HG03064 (cell line): ENCODE results near the gene AFMID.
"Not testable (repeated sequence)": the region's sequence is repeated elsewhere in the genome, so short reads cannot be mapped to it uniquely, and the experiment has no call there.

ENCODE experiments used
- ATAC-seq: cut with Tn5 transposase; IDR thresholded peaks from one replicate; pipeline ENCODE4 v1.9.1; 2021; ENCODE audit warnings: low read depth; ENCODE audit not compliant: unreplicated experiment

The AFMID gene, protein sequence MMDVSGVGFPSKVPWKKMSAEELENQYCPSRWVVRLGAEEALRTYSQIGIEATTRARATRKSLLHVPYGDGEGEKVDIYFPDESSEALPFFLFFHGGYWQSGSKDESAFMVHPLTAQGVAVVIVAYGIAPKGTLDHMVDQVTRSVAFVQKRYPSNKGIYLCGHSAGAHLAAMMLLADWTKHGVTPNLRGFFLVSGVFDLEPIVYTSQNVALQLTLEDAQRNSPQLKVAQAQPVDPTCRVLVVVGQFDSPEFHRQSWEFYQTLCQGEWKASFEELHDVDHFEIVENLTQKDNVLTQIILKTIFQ

DNA sequence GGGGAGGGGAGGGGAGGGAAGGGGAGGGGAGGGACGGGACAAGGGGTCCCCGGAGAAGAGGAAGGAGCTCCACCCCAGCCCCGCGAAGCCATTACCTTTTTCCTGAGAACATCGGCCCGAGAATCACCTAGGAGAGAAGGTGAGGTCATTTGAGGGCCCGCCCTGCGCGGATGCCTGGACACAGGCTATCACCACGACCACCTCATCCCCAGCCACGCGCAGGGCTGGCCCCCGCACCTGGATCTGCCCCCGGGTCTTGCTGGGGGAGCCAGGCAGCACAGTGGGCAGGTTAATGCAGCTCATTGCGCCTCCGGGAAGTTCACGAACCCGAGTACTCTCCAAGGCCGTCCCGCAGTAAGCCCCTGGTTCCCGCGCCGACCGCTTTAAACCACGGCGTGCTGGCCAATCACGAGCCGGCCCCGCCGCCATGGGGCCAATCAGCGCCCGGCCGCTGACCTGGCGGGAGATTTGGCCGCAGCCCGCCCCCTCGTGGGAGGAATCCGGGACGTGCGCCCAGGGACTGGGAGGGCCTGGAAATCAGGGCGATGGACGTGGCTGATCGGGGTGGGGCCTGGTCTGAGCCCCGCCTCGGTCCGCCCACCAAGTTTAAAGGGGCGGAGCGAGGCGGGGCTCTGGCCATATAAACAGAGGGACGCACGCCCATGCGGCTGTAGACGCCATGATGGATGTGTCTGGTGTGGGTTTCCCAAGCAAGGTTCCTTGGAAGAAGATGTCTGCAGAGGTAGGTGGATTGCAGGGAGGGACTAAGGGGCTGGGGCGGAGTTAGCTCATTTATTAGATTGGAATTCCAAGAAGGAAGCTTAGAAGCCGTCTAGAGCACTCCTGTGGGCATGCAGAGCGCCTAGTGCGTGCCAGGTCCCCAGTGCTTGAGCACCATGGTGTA is at the start of gene AFMID, which contains the start of gene TK1:
TSS of gene AFMID (plus strand) at position 671 of the 904 bp plus-strand sequence. CDS start at position 680, 9 bp downstream.
TSS of gene TK1 (minus strand) at position 361 of the 904 bp plus-strand sequence. CDS start at position 303, 58 bp downstream.
- ATAC-seq, result peak; percentile 77

DNA sequence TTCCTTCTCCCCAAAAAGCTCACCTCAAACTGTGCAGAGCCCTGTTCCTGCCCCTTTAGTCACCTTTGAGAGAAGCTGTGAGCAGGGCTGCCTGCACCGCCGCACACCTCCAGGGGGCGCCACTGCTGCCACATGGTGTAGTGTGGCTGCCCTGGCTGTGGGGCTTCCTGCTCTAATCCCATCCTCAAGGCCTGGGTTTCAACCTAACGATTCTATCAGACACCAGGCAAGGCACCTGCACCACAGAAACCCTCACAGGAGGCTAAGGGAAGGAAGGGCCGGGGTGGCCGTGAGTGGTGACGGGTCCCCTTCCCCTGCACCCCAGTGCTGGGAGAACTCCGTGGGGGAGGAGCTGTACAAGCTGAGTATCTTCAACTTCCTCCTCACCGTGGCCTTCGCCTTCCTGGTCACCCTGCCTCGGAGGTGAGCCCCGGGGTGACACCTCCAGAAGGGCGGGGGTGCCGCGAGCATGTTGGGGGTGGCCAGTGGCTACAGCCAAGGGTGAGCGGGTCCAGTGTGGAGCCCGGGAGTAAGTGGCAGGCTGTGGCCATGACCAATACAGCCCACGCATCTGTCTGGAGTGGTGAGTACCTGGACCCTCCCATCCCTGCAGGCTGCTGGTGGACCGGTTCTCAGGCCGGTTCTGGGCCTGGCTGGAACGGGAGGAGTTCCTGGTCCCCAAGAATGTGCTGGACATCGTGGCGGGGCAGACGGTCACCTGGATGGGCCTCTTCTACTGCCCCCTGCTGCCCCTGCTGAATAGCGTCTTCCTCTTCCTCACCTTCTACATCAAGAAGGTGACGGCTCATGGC is 49.6 kb upstream of the AFMID start:
- ATAC-seq, result no peak

DNA sequence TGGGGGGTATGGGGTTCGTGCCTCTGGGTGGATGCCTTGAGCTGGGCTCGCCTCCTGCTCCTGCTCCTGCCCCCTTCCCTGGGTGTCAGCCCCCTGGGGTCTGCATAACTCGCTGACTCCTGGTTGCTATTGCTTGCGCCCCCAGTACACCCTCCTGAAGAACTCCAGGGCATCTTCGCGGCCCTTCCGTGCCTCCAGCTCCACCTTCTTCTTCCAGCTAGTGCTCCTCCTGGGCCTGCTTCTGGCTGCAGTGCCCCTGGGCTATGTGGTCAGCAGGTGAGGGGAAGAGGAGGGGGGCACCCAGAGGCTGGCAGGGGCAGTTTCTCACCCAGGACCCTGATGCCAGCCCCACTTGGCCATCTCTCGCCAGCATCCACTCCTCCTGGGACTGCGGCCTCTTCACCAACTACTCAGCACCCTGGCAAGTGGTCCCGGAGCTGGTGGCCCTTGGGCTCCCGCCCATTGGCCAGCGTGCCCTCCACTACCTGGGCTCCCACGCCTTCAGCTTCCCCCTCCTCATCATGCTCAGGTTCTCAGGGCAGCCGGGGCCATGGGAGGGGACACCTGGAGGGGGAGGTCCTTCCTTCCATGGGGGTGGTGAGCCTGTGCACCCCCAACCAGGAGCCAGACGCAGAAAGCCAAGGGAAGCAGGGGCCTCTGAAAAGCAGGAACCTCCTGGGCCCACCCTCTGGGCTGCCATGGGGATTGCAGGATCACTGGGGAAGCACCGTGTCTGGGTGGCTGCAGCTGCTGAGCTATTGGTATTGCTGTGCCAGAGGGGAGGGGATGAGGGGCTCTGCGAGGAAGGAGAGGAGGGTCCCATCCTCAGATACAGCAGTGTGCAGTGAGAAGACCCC is 48.7 kb upstream of the AFMID start:
- no peak for ATAC-seq

DNA sequence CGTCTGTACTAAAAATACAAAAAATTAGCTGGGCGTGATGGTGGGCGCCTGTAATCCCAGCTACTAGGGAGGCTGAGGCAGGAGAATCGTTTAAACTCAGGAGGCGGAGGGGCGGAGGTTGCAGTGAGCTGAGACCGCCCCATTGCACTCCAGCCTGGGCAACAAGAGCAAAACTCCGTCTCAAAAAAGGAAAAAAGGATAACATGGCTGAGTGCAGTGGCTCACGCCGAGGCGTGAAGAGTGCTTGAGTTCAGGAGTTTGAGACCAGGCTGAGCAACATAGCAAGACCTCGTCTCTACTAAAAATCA is 47.3 kb upstream of the AFMID start:
- ATAC-seq, result not testable (repeated sequence)

DNA sequence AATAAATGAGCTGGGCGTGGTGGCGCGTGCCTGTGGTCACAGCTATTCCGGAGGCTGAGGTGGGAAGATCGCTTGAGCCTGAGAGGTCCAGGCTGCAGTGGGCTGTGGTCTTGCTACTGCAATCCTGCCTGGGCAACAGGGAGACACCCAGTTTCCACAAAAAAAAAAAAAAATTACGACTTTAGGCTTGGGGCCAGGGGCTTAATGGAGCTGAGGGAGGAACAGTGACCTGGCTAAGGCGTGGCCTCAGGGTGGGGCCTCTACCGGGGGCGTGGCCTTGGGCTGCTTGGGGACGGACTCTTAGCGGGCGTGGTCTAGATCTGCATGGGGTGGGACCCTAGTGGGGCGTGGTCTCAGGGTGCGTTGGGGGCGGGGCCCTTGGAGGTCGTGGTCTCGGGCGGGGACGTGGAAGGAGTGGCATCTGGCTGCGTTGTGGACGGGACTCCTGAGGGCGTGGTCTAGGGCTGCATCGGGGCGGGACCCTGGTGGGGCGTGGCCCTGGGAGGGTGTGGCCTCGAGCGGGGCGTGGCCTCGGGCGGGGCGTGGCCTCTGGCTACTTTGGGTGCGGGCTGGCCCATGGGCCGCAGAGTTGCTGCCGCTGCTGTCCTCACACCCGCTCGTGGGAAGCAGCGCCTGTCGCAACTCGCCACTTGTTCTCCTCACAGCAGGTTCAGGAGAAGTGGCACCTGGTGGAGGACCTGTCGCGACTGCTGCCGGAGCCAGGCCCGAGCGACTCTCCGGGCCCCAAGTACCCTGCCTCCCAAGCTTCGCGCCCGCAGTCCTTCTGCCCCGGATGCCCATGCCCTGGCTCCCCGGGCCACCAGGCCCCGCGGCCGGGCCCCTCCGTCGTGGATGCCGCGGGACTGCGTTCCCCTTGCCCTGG is 46.8 kb upstream of the AFMID start:
- ATAC-seq, result peak; percentile 48

DNA sequence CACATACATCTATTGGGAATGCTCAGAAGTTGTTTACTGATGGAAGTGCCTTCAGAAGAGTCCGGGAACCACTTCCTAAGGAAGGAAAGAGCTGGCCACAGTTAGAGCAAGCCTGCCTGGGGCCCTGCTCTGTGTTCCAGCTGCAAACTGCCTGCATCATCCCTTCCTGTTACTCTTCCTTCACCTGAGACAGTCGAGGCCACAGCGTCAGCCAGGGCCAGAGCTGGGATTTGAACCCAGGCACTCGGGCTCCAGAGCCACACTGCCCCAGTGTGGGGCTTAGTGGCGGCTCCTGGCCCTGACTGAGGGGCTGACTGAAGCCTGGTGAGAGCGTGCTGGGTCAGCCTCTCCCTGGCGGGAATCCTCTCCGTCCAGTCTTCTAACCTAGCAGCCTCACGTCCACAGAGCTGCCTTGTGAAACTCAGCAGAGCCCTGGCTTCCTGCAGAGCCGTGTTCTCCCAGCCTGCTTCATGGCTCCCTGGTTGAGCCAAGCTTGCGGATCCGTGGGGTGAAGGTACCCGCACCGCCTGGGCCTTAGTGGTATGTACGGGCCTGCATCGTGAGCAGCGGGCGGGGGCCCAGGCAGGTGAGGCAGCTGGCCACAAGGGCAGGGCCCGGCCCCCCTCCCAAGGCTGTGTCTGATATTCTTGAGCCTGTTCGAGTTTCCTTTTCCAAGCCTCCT is 45.6 kb upstream of the AFMID start:
- no peak for ATAC-seq

DNA sequence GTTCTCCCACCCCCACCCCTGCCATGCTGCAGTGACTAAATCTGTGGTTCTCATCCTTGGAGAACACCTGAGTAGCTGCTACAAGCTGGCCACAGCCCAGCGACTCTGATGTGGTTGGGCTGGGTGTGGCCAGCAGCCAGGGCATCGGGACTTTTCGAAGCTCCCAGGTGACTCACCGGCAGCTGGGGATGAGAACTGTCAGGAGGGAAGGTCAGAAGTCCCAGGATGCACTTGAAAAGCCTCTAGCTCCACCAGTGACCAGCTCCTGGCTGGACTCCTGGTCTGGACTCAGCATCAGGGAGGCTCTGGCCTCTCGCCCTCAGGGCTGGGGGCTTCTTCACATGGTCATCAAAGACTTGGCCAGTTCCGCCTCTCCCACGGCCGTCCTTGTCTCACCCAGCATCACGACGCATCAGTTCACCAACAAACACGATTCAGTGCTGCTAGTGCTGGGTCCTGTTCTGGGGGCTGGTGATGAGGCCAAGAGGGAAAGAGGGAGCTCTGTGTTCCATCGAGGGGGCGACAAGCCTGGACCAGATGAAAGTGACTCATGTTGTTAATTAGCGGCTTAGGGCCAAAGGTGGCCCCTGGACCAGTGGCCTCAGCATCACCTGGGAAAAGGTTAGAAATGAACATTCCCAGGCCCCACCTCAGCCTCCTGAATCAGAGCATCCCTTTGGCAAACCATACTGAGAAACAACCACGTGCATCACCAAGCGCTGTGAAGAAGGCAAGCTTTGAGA is 44.9 kb upstream of the AFMID start:
- ATAC-seq, result no peak

DNA sequence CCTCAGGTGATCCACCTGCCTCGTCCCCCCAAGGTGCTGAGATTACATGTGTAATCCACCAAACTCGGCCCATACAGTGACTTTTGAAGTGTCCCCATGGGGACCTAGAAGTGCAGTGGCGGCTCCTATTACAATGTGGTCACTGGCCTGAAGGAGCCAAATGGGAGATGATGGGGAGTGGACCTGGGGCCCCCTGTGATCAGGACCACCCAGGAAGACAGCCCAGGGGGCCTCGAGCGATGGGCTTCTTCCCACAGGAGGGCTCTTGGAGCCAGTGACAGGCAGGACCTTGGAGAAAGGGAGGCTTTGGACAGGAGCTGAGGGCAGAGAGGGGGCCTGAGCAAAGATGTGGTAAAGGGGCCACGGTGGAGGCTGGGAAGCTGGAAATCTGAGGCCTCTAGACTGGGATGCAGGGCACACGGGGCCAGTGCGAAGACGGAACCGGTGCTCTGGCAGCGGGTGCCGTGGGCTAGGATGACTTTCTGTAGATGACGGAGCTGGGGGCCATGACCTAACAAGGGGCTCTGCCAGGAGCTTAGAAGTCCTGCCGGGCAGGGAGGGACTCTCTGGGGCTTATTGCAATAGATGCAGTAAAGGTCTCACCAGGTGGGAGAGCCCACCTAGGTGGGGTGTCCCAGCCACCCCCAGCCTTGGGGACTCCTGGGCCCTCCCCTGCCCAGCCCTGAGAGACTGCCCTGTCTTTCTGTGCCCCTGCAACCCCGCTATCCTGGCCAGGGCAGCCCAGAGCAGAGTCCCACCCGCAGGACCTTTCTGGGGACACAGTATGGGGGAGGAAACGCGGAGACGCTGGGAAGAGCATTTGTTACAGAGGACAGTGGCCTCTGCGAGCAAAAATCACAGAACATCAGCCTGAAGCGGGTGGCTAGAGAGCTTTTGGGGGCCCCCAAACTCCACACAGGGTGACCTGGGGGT is 43.7 kb upstream of the AFMID start:
- no peak for ATAC-seq

DNA sequence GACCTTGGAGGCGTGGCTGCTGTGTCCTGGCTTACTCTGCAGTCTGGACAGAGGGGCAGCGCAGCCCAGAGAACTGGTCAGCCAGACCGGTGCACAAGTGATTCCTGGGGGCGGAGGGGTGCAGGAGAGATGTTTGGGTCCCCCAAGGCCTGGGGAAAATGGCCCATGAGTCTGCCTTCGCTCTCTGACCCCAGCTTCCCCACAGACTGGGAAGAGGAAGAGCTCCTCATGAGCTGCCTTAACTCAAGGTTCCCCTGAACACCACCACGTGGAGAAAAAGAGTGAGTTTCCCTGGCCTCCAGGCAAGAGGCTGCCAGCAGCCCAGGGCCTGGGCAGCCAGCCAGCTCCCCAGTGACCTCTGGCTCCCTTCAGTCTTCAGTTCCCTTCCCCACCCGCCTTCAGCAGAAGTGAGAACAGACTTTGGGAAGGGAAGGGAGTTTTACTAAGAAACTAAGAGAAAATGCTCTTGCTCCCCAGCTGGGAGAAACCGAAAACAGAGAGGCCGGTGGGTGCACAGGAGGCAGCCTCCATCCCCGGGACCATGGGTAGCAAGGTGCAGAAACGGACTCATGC is 42.9 kb upstream of the AFMID start:
- ATAC-seq, result no peak

DNA sequence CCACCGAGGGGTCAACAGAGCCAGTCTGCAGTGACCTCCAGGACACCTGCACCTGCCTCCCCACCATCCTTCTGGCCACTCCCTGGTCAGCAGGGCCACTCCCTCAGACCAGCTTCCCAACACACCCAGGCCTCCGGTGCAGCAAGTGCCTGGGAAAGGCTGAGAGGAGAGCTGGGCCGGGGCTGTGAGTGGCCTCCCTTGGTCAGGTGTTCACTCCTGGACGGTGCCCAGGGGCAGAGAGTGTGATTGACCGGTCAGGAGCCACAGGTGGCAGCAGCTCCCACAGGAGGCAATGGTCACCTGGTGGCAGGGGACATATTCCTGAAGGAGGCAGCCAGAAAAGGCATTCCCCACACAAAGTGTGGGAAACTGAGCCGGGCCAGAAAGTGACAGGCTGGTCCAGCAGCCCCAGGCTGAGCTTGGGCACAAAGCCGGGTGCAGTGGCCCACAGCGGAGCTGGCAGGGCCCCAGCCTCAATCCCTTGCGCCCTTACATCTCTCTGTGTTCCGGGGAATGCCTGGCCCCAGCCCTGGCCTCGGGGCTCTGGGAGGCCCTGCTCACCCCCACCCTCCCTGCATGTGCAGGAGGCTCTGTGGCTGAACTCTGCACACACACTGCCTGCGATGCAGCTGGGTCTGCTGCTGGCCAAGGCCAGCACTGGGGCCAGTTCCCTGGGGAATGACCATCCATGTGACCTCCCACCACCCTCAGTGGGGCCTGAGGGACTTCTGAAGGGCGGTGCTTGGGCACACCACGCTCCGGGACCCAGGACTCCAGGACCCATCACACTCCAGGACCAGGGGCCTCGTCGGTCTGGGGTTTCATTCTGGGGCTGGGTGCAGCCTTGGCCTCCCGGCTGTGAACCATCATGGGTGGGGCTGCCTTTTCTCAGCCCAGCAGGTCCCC is 42.2 kb upstream of the AFMID start:
- no peak for ATAC-seq

DNA sequence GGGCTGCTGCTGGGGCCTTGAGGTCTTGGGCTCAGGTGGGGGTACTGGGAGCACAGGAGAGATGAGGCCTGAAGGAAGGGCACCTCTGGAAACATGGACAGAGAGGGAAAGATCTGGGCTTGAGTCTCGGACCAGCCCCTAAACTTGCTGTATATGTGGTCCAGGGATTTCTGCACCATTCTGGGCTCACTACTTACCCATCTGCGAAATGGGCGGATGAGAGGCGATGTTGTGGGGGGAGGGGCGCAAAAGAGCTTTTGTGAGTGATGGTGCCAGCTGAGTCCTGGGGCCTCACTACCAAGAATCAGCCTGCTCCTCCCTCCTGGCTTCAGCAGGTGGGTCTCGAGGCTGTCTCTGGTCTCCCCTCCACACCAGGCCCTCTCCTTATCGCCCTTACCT is 40.7 kb upstream of the AFMID start:
- no peak for ATAC-seq

DNA sequence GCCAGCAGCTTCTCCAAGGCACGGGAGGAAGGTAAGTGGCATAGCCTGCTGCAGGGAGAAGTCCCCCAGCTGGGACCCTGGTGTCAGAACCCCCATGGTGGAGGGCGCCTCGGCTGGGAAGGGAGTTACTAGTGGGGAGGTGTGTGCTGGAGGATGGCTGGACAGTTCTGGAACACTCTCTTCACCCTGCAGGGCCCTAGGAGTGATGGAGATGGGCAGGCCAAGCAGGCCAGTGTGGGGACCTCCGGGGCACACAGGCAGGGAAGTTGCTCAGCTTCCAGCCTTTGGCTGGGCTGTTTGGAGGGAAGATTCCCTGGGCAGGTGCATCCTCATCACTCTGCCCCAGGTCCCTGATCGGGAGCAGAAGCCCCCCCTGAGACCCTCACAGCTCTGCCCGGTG is 40.3 kb upstream of the AFMID start:
- ATAC-seq, result no peak

DNA sequence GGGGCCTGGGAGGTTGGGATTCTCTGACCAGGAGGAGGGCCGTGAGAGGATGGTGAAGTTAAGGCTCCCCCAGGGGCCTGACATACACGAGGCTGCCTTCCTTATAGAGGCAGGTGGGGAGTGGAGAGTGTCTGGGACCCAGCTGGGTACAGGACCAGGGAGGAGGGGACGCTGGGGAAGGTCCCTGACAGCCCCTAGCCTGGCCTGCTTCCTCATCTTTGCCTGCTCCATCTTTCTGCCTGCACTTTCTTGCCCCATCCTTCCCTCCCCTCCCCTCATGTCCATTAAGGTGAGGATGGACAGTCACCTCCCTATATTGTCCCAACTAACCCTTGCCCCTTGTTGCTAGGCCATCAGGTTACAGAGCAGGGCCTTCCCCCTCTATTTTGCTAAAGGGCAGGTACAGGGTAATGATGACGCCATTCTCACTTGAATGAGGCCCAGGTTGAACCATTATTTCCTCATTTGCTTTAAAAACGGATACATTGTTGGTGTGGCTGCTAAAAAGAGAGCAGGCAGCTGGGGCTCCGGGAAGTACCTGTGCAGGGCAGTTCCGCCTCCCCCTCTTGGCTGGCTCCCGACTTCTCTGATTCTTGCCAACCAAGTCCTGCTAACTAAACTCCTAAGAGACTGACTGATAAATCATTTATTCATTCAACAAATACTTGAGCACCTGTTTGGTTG is 39.7 kb upstream of the AFMID start:
- no peak for ATAC-seq

DNA sequence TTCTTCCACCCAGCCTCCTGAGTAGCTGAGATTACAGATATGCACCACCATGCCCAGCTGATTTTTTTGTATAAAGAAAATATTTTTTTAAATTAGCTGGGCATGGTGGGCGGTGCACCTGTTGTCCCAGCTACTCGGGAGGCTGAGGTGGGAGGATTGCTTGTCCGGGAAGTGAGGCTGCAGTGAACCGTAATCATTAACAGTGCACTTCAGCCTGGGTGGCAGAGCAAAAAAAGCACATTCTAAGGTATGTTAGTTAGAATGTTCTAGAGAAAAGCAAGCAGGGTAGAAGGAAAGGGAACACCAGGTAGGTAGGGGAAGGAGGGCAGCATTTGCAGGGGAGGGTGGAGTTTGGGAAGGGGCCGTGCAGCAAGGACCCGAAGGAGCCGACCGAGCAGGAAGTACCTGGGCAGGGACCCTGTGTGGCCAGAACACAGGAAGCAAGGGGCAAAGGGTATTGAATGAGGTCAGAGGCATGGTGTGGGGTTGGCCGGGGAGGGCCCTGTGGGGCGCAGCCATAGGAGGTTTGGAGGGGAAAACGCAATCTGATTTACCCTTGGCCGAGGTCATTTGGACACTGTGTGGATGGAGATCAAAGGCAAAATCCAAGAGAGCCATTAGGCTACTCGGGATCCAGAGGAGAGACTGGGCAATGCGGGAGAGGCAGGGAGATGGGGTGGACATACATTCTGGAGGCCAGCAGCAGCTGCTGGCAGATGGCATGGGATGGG is 38.7 kb upstream of the AFMID start:
- ATAC-seq, result no peak
